Gastroesophageal sphincter (tissue), 4 donors: Measurements from ENCODE around the gene ZNF592. TPM values are rescaled to one million over a fixed set of nuclear protein-coding genes. Genes with fewer than 3 reads are reported as not detected.

Experiments used
- ATAC-seq: fragments of 150-250 bp; one replicate; pipeline ENCODE4 v1.9.1; 2016; ENCODE audit warnings: mild to moderate bottlenecking, moderate library complexity
- H3K27ac ChIP-seq, 4 donors: fragments of 200-600 bp; sonication (generic) in 3 of 4; 1 replicate in 3 of 4; 2 replicates in 1 of 4; pipeline ENCODE4 v1.5.1; 2016 to 2019
- H3K27me3 ChIP-seq: fragments of 200-600 bp; sonication (generic); one replicate; pipeline ENCODE4 v1.5.1; 2019
- H3K36me3 ChIP-seq, 2 donors: fragments of 200-600 bp; sonication (generic); one replicate each; pipeline ENCODE4 v1.5.1; 2019; ENCODE audit warnings: control low read depth in 1 of 2
- H3K4me1 ChIP-seq, 3 donors: fragments of 200-600 bp; sonication (generic); 1 replicate in 2 of 3; 2 replicates in 1 of 3; pipeline ENCODE4 v1.5.1; 2016 to 2019; ENCODE audit warnings: control low read depth in 2 of 3
- H3K4me3 ChIP-seq, 2 donors: fragments of 200-600 bp; sonication (generic); one replicate each; pipeline ENCODE4 v1.5.1; 2019; ENCODE audit warnings: mild to moderate bottlenecking in 1 of 2, moderate library complexity in 1 of 2
- H3K9me3 ChIP-seq, 3 donors: fragments of 200-600 bp; sonication (generic); one replicate each; pipeline ENCODE4 v1.5.1; 2017 to 2019; ENCODE audit warnings: control low read depth in 2 of 3
- CTCF ChIP-seq, 4 experiments: fragments of 200-600 bp in 2 of 4; fragments of 450-650 bp in 2 of 4; sonication (generic) in 1 of 4; IDR thresholded peaks; one replicate each; pipeline ENCODE4 v1.5.1; 2017 to 2019; ENCODE audit warnings: antibody characterized with exemption in 4 of 4, mild to moderate bottlenecking in 2 of 4, moderate library complexity in 2 of 4
- EP300 ChIP-seq: sonication (generic); formaldehyde crosslinking; IDR thresholded peaks from one replicate; pipeline ENCODE4 v1.6.1; 2017; ENCODE audit warnings: antibody characterized with exemption, mild to moderate bottlenecking
- POLR2A ChIP-seq, 2 donors: fragments of 450-650 bp; IDR thresholded peaks; one replicate each; pipeline ENCODE4 v1.6.1; 2017; ENCODE audit warnings: antibody characterized with exemption in 2 of 2, mild to moderate bottlenecking in 2 of 2, moderate library complexity in 1 of 2
- POLR2AphosphoS5 ChIP-seq: sonication (generic); formaldehyde crosslinking; IDR thresholded peaks from one replicate; pipeline ENCODE4 v1.6.1; 2017; ENCODE audit warnings: antibody characterized with exemption
- WGBS, 2 donors: methylation state at CpG; one replicate each; pipeline ENCODE4 v1.1.5; 2018; ENCODE audit warnings: low coverage in 1 of 2; 5-methylcytosine and 5-hydroxymethylcytosine counted together
- total RNA-seq, 4 donors: library from RNA; depleted of rRNA; stranded (reverse); fragments of >200 nt; gene quantifications; one replicate each; pipeline ENCODE4 v1.1.0, GENCODE V29; 2016

Gene ZNF592
- total RNA-seq, 4 donors from 2014 or later: 15.7 to 26.0 (median 19.1) TPM

- 91 to 96% methylated on average over 6 of the region's 7 CpGs for WGBS, 2 donors
- Histone ChIP-seq H3K27ac (no peak overlapping the region), H3K4me3 (no peak overlapping the region), H3K9me3 (no peaks in the 10 kb centered on the region), H3K4me1 (peaks cover 0 to 12% (median 0%) of the 10 kb centered on the region in 3 donors), H3K36me3 (peaks cover 0 to 71% of the 10 kb centered on the region in 2 donors), H3K27me3 (no peaks in the 10 kb centered on the region)
- no peak for ATAC-seq
- no peak for TF ChIP-seq EP300
- no peak for TF ChIP-seq POLR2A (IDR thresholded peaks at IDR 0.05)
- TF ChIP-seq CTCF (IDR thresholded peaks at IDR 0.05): no peak
- no peak for TF ChIP-seq POLR2AphosphoS5
These were observed 45.2 kb downstream of the ZNF592 start for GRCh38 chr15:84793431-84794161.

GRCh38 chr15:84794162-84794547 is 45.8 kb downstream of the ZNF592 start:
- Histone ChIP-seq H3K27me3 (no peaks in the 10 kb centered on the region), H3K36me3 (peaks cover 0 to 77% of the 10 kb centered on the region in 2 donors), H3K9me3 (no peaks in the 10 kb centered on the region), H3K4me1 (peaks cover 0 to 10% (median 0%) of the 10 kb centered on the region in 3 donors), H3K27ac (no peak overlapping the region), H3K4me3 (no peak overlapping the region)
- 85 to 90% methylated on average over 4 of the region's 4 CpGs for WGBS, 2 donors
- TF ChIP-seq EP300 (no peak), CTCF (IDR thresholded peaks at IDR 0.05) (no peak)
- no peak for ATAC-seq

GRCh38 chr15:84795186-84795585 is 46.8 kb downstream of the ZNF592 start:
- TF ChIP-seq POLR2A (IDR thresholded peaks at IDR 0.05) (no peak), POLR2AphosphoS5 (no peak), EP300 (no peak), CTCF (IDR thresholded peaks at IDR 0.05) (no peak)
- H3K27ac ChIP-seq: no peak overlapping the region
- no peak for ATAC-seq
- 79 to 80% methylated on average over 3 of the region's 3 CpGs for WGBS, 2 donors
- no peaks in the 10 kb centered on the region for H3K9me3 ChIP-seq
- H3K4me3 ChIP-seq: no peak overlapping the region
- peaks cover 0 to 87% of the 10 kb centered on the region in 2 donors for H3K36me3 ChIP-seq
- H3K27me3 ChIP-seq: no peaks in the 10 kb centered on the region
- H3K4me1 ChIP-seq: peaks cover 0 to 10% (median 0%) of the 10 kb centered on the region in 3 donors

GRCh38 chr15:84797212-84797611 is 48.8 kb downstream of the ZNF592 start:
- no peak overlapping the region for H3K4me3 ChIP-seq
- peaks cover 0 to 89% of the 10 kb centered on the region in 2 donors for H3K36me3 ChIP-seq
- H3K9me3 ChIP-seq: no peaks in the 10 kb centered on the region
- H3K4me1 ChIP-seq: peaks cover 0 to 4% (median 0%) of the 10 kb centered on the region in 3 donors
- WGBS, 2 donors: 94 to 95% methylated on average over 4 of the region's 4 CpGs
- H3K27me3 ChIP-seq: no peaks in the 10 kb centered on the region
- TF ChIP-seq CTCF (IDR thresholded peaks at IDR 0.05) (no peak), POLR2AphosphoS5 (no peak), POLR2A (IDR thresholded peaks at IDR 0.05) (no peak), EP300 (no peak)
- no peak overlapping the region for H3K27ac ChIP-seq
- no peak for ATAC-seq

- ATAC-seq: no peak
- WGBS, 2 donors: 80% methylated on average over 1 of the region's 3 CpGs; no CpG with 5 or more reads in 1 of the 2 donors
- Histone ChIP-seq H3K4me3 (no peak overlapping the region), H3K36me3 (peaks cover 0 to 89% of the 10 kb centered on the region in 2 donors), H3K9me3 (no peaks in the 10 kb centered on the region), H3K27ac (no peak overlapping the region), H3K27me3 (no peaks in the 10 kb centered on the region), H3K4me1 (peaks cover 0 to 3% (median 0%) of the 10 kb centered on the region in 3 donors)
- TF ChIP-seq POLR2AphosphoS5: no peak
- TF ChIP-seq POLR2A (IDR thresholded peaks at IDR 0.05): no peak
- TF ChIP-seq CTCF (IDR thresholded peaks at IDR 0.05): no peak
- TF ChIP-seq EP300: no peak
These were observed 49.4 kb downstream of the ZNF592 start for GRCh38 chr15:84797801-84798200.
